Mucosa of rectum (tissue), 2 donors: ENCODE results near the gene AVEN.
"Not testable (repeated sequence)": the region's sequence is repeated elsewhere in the genome, so short reads cannot be mapped to it uniquely, and the experiment has no call there.

Source experiments
- H3K27ac ChIP-seq, 2 donors: one replicate each; pipeline ENCODE4 v1.7.0; 2013; ENCODE audit warnings: inconsistent platforms in 2 of 2, low read depth in 2 of 2, low read length in 2 of 2
- H3K27me3 ChIP-seq, 2 donors: one replicate each; pipeline ENCODE4 v1.7.0; 2013; ENCODE audit warnings: low read length in 2 of 2; ENCODE audit not compliant: control insufficient read depth in 2 of 2, insufficient read depth in 2 of 2
- H3K36me3 ChIP-seq, 2 donors: one replicate each; pipeline ENCODE4 v1.7.0; 2013; ENCODE audit warnings: low read length in 2 of 2; ENCODE audit not compliant: control insufficient read depth in 2 of 2, insufficient read depth in 2 of 2
- H3K4me1 ChIP-seq, 2 donors: one replicate each; pipeline ENCODE4 v1.7.0; 2013; ENCODE audit warnings: low read length in 2 of 2, mild to moderate bottlenecking in 1 of 2; ENCODE audit not compliant: control insufficient read depth in 2 of 2, insufficient read depth in 2 of 2
- H3K4me3 ChIP-seq, 2 donors: one replicate each; pipeline ENCODE4 v1.7.0; 2013; ENCODE audit warnings: low read length in 2 of 2
- H3K9ac ChIP-seq, 2 donors: one replicate each; pipeline ENCODE4 v1.7.0; 2013; ENCODE audit warnings: low read length in 2 of 2, low read depth in 1 of 2, mild to moderate bottlenecking in 1 of 2
- H3K9me3 ChIP-seq, 2 donors: one replicate each; pipeline ENCODE4 v1.7.0; 2013; ENCODE audit warnings: low read length in 2 of 2; ENCODE audit not compliant: control insufficient read depth in 2 of 2
- donor health status: healthy.
- donor health status: Normal muscosa, but diverticular disease.

Gene AVEN

GRCh38 chr15:34059946-34060345, 20.9 kb upstream of the AVEN start:
- Histone ChIP-seq H3K4me1 (peaks cover 2 to 3% of the 10 kb centered on the region in 2 donors), H3K27ac (no peak overlapping the region), H3K4me3 (no peak overlapping the region), H3K9ac (no peak overlapping the region), H3K36me3 (no peaks in the 10 kb centered on the region), H3K9me3 (no peaks in the 10 kb centered on the region), H3K27me3 (no peaks in the 10 kb centered on the region)

DNA sequence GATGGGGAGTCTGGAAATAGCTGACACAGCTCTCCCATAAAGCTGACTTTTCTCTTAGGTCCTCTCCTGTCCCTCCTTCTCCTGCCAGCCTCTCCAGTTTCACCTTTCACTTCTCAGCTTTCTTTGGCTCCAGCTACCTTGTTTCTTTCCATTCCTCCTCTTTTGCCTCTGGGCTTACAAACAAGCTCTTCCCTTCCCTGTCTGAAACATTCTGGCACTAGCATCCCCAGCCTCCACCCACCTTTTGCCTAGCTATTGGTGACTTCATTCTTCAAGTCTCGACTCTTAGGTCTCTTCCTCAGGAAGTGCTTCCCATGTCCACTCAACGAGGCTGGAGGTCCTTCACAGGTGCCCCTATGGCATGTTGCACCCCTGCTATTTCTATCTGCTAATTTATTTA, 20.5 kb upstream of the AVEN start:
- Histone ChIP-seq H3K36me3 (no peaks in the 10 kb centered on the region), H3K27ac (no peak overlapping the region), H3K27me3 (no peaks in the 10 kb centered on the region)

DNA sequence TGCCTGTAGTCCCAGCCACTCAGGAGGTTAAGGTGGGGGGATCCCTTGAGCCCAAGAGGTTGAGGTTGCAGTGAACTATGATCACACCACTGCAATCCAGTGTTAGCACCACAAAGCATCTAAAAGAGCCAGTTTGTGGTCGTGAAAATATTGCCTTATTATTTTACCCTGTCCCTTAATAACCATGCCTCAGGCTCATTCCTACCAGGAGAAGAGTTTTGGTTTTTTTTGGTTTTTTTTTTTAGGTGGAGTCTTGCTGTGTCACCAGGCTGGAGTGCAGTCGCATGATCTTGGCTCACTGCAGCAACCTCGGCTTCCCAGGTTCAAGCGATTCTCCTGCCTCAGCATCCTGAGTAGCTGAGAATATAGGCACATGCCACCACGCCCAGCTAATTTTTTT, 17.9 kb upstream of the AVEN start:
- Histone ChIP-seq H3K4me3 (no peak overlapping the region), H3K9ac (no peak overlapping the region), H3K36me3 (no peaks in the 10 kb centered on the region), H3K4me1 (peaks cover 2 to 3% of the 10 kb centered on the region in 2 donors), H3K27ac (no peak overlapping the region), H3K9me3 (no peaks in the 10 kb centered on the region), H3K27me3 (no peaks in the 10 kb centered on the region)

More for the DNA sequence above, 20.5 kb upstream of the AVEN start:
- no peak overlapping the region for H3K9ac ChIP-seq
- H3K9me3 ChIP-seq = no peaks in the 10 kb centered on the region
- H3K4me1 ChIP-seq = peaks cover 2 to 3% of the 10 kb centered on the region in 2 donors
- no peak overlapping the region for H3K4me3 ChIP-seq

DNA sequence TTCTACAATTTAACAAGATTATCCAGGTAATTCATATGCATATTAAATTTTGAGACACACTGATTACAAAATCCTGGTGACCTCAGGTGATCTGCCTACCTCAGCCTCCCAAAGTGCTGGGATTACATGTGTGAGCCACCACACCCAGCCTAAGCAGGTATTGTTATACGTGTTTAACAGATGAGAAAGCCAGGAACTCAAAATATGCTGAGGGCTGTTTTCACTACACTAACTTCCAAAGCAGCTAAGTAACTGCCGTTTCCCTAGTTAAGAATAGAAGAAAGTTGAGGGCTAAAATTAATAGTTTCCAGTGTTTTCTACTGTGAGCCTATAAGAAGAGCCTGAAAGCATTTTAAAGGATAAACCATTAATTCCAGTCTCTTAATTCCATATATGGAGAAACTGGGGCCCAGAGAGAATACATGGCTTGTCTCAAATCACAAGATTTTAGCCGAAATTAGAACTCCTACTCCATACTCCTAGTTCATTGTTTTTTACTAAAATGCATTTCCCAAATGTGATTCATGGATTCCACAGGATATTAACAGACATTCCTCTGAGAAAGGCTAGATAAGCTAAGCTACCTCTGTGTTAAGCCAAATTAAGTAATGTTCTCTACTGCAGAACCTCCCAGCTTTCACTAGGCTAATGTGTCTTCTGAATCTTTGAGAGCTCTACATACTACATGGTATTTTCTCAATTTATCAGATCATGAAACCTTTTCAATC, 17.0 kb upstream of the AVEN start:
- no peak overlapping the region for H3K9ac ChIP-seq
- no peaks in the 10 kb centered on the region for H3K27me3 ChIP-seq
- no peak overlapping the region for H3K4me3 ChIP-seq
- no peaks in the 10 kb centered on the region for H3K36me3 ChIP-seq
- H3K9me3 ChIP-seq = no peaks in the 10 kb centered on the region
- peaks cover 0 to 3% of the 10 kb centered on the region in 2 donors for H3K4me1 ChIP-seq
- no peak overlapping the region for H3K27ac ChIP-seq

DNA sequence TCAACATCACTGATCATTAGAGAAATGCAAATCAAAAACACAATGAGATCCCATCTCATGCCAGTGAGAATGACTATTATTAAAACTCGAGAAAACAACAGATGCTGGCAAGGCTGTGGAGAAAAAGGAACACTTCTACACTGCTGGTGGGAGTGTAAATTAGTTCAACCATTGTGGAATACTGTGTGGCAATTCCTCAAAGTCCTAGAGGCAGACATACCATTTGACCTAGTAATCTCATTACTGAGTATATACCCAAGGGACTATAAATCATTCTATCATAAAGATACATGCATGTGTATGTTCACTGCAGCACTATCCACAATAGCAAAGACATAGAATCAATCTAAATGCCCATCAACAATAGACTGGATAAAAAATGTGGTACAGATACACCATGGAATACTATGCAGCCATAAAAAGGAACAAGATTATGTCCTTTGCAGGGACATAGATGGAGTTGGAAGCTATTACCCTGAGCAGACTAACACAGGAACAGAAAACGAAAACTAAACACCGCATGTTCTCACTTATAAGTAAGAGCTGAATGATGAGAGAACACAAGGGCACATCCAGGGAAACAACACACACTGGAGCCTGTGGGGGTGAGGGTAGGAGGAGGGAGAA, 15.2 kb upstream of the AVEN start:
- no peak overlapping the region for H3K27ac ChIP-seq
- no peaks in the 10 kb centered on the region for H3K27me3 ChIP-seq
- H3K4me1 ChIP-seq = peaks cover 0 to 3% of the 10 kb centered on the region in 2 donors

GRCh38 chr15:34050385-34050784, 11.4 kb upstream of the AVEN start:
- not testable (repeated sequence) for H3K27ac ChIP-seq, H3K4me1 ChIP-seq, H3K27me3 ChIP-seq, H3K4me3 ChIP-seq, H3K9me3 ChIP-seq, H3K9ac ChIP-seq, H3K36me3 ChIP-seq

More for the DNA sequence above, 15.2 kb upstream of the AVEN start:
- H3K9me3 ChIP-seq = no peaks in the 10 kb centered on the region
- H3K36me3 ChIP-seq = no peaks in the 10 kb centered on the region
- no peak overlapping the region for H3K4me3 ChIP-seq
- no peak overlapping the region for H3K9ac ChIP-seq

DNA sequence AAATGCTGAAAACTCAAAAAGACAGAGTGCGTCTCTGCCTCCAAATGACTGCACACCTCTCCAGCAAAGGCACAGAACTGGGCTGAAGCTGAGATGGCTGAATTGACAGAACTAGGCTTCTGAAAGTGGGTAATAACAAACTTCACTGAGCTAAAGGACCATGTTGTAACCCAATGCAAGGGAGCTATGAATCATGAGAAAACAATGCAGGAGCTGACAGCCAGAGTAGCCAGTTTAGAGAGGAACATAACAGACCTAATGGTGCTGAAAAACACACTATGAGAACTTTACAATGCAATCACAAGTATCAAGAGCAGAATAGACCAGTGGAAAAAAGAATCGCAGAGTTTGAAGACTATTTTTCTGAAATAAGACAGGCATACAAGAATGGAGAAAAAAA, 10.1 kb upstream of the AVEN start:
- Histone ChIP-seq H3K27me3 (no peaks in the 10 kb centered on the region), H3K4me3 (no peak overlapping the region), H3K9me3 (no peaks in the 10 kb centered on the region), H3K4me1 (no peaks in the 10 kb centered on the region), H3K36me3 (no peaks in the 10 kb centered on the region), H3K9ac (no peak overlapping the region), H3K27ac (no peak overlapping the region)

DNA sequence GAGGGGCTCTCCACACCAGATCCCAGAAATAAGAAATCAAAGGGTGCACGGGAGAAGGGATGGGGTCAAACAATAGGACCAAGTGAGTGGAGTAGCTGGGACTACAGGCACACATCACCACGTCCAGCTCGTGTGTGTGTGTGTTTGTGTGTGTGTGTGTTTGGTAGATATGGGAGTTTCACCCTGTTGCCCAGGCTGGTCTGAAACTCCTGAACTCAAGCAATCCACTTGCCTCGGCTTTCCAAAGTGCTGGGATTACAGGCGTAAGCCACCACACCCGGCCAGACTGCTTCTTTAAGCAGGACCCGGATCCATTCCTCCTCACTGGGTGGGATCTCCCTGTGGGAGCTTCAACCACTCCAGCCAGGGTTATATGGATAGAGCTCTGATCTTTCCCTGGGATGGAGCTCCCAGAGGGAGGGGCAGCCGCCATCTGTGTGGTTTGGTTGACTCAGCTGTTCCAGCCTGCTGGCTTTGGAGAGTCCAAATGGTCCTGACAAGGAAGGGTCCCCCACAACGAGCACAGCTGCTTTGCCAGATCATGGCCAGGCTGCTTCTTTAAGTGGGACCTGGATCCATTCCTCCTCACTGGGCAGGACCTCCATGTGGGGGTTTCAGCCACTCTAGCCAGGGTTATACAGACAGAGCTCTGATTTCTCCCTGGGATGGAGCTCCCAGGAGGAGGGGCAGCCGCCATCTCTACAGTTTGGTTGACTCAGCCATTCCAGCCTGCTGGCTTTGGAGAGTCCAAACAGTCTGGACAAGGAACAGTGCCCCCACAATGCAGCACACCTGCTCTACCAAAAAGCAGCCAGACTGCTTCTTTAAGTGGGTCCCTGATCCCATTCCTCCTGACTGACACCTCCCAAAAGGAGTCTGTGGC, 9.1 kb upstream of the AVEN start:
- Histone ChIP-seq H3K36me3 (no peaks in the 10 kb centered on the region), H3K9me3 (no peaks in the 10 kb centered on the region), H3K27ac (no peak overlapping the region), H3K9ac (no peak overlapping the region), H3K4me1 (no peaks in the 10 kb centered on the region), H3K27me3 (no peaks in the 10 kb centered on the region), H3K4me3 (no peak overlapping the region)

DNA sequence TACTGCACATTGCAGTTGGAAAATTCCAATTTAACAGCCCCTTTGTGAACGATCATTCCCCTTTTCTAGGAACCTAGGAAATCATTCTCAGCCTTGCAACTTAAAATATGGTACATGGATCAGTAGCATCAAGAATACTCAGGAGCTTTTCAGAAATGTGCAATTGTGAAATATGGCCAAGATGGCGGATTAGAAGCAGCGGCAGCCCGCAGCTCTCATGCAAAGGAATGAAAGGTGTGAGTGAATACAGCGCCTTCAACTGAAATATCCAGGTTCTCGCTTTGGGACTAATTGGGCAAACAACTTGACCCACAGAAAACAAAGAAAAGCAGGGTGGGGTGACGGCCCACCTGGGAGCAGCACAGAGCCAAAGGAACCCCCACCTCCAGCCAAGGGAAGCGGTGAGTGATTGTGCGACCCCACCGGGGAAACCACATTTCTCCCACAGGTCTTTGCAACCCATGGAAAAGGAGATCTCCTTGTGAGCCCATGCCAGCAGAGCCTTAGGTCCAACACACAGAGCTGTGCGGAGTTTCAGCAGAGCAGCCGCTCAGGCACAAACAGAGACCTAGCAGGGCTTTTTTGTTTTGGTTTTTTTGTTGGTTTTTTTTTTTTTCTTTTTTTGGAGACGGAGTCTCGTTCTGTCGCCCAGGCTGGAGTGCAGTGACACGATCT, 7.6 kb upstream of the AVEN start:
- H3K4me3 ChIP-seq = no peak overlapping the region
- no peaks in the 10 kb centered on the region for H3K4me1 ChIP-seq
- no peaks in the 10 kb centered on the region for H3K9me3 ChIP-seq
- no peak overlapping the region for H3K27ac ChIP-seq
- H3K27me3 ChIP-seq = no peaks in the 10 kb centered on the region
- H3K9ac ChIP-seq = no peak overlapping the region
- no peaks in the 10 kb centered on the region for H3K36me3 ChIP-seq
